Myocyte (in vitro differentiated cells): ENCODE measurements around the gene FNBP1. TPM values are rescaled to one million over a fixed set of nuclear protein-coding genes. Genes with fewer than 3 reads are reported as not detected.
"Not testable (repeated sequence)": the region's sequence is repeated elsewhere in the genome, so short reads cannot be mapped to it uniquely, and the experiment has no call there.

Source experiments
- DNase-seq: peaks from one replicate; pipeline ENCODE4 v3.0.0-alpha.2; 2012; ENCODE audit warnings: low read depth
- total RNA-seq: library from RNA; depleted of rRNA; stranded (reverse); fragments of >200 nt; gene quantifications from 2 replicates; pipeline ENCODE4 v1.2.3, GENCODE V29; 2014

FNBP1 gene
- total RNA-seq, 1 donor from 2014 or later = 25.3 TPM

GRCh38 chr9:129895376-129896268 is 147.4 kb downstream of the FNBP1 start:
- DNase-seq = no peak

- DNase-seq = no peak
Observed at GRCh38 chr9:129894120-129894823, 148.7 kb downstream of the FNBP1 start.

- no peak for DNase-seq
Observed at GRCh38 chr9:129891569-129891968, 151.4 kb downstream of the FNBP1 start.

- DNase-seq = not testable (repeated sequence)
Observed at GRCh38 chr9:129890718-129891299, 152.2 kb downstream of the FNBP1 start.

- DNase-seq = no peak
Observed at GRCh38 chr9:129889941-129890717, 152.9 kb downstream of the FNBP1 start.

GRCh38 chr9:129889122-129889940 is 153.7 kb downstream of the FNBP1 start:
- DNase-seq = no peak

- DNase-seq = no peak
Observed at GRCh38 chr9:129888293-129889121, 154.5 kb downstream of the FNBP1 start.

GRCh38 chr9:129887334-129888292 is 155.4 kb downstream of the FNBP1 start:
- peak; percentile 34 for DNase-seq

- DNase-seq = no peak
Observed at GRCh38 chr9:129886226-129887174, 156.5 kb downstream of the FNBP1 start.

- DNase-seq = peak; percentile 87
Observed at GRCh38 chr9:129885670-129886106, 157.3 kb downstream of the FNBP1 start.

GRCh38 chr9:129885018-129885669 is 157.8 kb downstream of the FNBP1 start:
- no peak for DNase-seq

GRCh38 chr9:129884220-129885017 is 158.6 kb downstream of the FNBP1 start:
- DNase-seq = peak; percentile 50

- no peak for DNase-seq
Observed at GRCh38 chr9:129881547-129882324, 161.3 kb downstream of the FNBP1 start.

- no peak for DNase-seq
Observed at GRCh38 chr9:129880654-129881546, 162.1 kb downstream of the FNBP1 start.
